Panc1 (cell line): ENCODE data around the gene ANKRD36.
"Not testable (repeated sequence)": the region's sequence is repeated elsewhere in the genome, so short reads cannot be mapped to it uniquely, and the experiment has no call there.

Experiments used
- REST ChIP-seq, 2 experiments: IDR thresholded peaks; 2 replicates each; pipeline ENCODE4 v1.6.1; 2011 to 2012; ENCODE audit warnings: low read depth in 2 of 2, control low read depth in 1 of 2, low read length in 1 of 2, mild to moderate bottlenecking in 1 of 2, moderate library complexity in 1 of 2; ENCODE audit not compliant: insufficient read depth in 1 of 2
- TF ChIP-seq, protein P1 (sequence below): fragments of 450-650 bp; IDR thresholded peaks from 2 replicates; pipeline ENCODE4 v1.5.1; 2017; ENCODE audit warnings: mild to moderate bottlenecking

DNA sequence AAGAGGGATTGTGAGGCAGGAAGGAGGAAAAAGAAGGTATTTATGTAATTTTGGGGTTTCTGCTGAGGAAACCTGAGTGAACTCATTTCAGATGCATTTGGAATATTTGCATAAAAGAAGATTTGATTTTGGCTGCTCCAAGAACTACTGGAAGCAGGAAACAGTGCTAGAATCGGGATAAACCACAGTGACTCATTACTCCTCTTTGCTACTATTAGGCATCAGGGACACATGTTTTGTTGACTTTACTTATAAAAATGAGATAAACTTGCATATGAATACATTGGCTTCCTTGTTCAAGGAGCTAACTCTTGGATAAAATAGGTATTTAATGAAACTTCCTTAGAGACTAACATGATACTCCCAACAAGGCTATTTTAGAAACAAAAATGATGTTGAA, 67.4 kb downstream of the ANKRD36 start:
- not testable (repeated sequence) for TF ChIP-seq REST (IDR thresholded peaks at IDR 0.05; ENCODE audit: insufficient read depth in 1 of 2, low read depth in 2 of 2, low read length in 1 of 2)
- TF ChIP-seq, protein P1, sequence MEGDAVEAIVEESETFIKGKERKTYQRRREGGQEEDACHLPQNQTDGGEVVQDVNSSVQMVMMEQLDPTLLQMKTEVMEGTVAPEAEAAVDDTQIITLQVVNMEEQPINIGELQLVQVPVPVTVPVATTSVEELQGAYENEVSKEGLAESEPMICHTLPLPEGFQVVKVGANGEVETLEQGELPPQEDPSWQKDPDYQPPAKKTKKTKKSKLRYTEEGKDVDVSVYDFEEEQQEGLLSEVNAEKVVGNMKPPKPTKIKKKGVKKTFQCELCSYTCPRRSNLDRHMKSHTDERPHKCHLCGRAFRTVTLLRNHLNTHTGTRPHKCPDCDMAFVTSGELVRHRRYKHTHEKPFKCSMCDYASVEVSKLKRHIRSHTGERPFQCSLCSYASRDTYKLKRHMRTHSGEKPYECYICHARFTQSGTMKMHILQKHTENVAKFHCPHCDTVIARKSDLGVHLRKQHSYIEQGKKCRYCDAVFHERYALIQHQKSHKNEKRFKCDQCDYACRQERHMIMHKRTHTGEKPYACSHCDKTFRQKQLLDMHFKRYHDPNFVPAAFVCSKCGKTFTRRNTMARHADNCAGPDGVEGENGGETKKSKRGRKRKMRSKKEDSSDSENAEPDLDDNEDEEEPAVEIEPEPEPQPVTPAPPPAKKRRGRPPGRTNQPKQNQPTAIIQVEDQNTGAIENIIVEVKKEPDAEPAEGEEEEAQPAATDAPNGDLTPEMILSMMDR = not testable (repeated sequence)
